ENCODE data around the gene LDLRAD1.
"Not testable (repeated sequence)": the region's sequence is repeated elsewhere in the genome, so short reads cannot be mapped to it uniquely, and the experiment has no call there.

LDLRAD1 gene

DNA sequence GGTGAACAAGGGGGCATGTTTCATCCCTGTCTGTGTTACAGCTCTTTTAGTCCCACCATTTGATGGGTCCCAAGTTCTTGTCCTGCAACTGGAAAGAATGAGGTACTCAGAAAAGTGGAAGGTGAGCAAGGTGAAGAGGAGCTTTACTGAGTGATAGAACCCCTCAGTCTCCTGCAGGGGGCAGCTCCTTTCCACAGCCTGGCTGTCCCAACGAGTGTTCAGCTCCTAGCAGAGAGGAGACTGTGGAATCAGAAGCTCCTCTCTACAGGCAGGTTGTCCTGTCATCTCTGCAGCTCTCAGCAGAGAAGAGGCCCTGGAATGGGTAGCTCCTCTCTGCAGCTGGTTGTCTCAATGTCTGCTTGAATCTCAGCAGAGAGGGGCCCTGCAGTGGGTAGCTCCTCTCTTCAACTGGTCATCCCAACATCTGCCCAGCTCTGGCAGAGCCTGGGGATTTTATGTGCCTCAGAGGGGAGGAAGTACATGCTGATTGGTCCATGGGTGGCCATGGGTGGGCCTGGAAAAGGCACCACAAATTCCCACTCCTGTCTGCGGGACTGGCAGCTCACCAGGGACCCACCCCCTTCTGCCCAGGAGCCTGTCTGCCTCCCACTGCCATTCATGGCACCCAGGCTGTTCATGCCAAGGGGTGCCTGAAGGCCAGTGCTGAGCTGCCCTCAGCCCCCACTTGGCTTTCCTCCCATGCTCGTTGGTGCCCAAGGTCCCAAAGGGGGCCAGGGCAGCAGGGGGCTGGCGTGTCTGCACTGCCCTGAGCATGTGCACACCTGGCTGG lies 25.7 kb downstream of the LDLRAD1 start:
- DNase-seq: no peak

DNA sequence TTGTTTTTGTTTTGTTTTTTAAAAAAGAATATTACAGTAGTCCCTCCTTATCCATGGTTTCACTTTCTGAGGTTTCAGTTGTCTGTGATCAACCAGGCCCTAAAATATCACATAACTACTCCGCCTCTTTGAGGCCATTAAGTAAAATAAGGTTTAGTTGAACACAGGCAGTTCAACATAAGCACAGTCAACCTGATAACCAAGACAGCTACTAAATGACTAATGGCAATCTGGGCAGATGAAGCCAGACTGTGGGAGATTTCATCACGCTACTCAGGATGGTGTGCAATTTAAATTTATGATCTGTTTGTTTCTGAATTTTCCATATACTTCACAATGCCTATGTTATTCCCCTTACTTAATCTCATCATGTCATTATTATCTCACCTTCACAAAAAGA lies 30.1 kb downstream of the LDLRAD1 start:
- DNase-seq: no peak

DNA sequence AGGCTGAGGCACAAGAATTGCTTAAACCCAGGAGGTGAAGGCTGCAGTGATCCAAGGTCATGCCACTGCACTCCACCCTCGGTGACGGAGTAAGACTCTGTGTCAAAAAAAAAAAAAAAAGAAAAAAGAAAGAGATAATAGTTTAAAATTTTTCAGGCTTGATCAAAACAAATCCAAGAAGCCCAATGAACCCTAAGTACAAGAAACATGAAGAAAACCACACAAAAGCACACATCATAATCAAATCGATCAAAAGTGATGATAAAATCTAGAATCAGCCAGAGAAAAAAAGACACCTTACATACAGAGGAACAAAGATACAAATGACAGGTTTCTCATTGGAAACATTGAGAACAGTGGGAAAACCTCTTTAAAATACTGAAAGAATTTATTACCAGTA lies 31.5 kb downstream of the LDLRAD1 start:
- no peak for DNase-seq

DNA sequence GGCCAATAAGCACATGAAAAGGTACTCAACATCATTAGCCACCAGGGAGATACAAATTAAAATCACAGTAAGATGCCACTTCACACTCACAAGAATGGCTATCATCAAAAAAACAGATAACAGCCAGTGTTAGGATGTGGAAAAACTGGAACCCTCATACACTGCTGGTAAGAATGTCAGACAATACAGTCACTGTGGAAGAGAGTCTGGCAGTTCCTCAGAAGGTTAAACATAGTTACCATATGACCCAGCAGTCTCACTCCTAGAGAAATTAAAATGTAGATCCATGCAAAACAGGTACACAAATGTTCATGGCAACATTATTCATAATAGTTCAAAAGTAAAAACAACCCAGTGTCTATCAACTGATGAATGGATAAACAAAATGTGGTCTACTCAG lies 33.3 kb downstream of the LDLRAD1 start:
- no peak for DNase-seq

GRCh38 chr1:53982763-53983104 lies 35.3 kb downstream of the LDLRAD1 start:
- DNase-seq: no peak

- no peak for DNase-seq
These were observed 35.8 kb downstream of the LDLRAD1 start for GRCh38 chr1:53982034-53982762.

- DNase-seq: no peak
These were observed 36.8 kb downstream of the LDLRAD1 start for GRCh38 chr1:53981220-53981619.

- DNase-seq: no peak
These were observed 38.1 kb downstream of the LDLRAD1 start for GRCh38 chr1:53979712-53980450.

DNA sequence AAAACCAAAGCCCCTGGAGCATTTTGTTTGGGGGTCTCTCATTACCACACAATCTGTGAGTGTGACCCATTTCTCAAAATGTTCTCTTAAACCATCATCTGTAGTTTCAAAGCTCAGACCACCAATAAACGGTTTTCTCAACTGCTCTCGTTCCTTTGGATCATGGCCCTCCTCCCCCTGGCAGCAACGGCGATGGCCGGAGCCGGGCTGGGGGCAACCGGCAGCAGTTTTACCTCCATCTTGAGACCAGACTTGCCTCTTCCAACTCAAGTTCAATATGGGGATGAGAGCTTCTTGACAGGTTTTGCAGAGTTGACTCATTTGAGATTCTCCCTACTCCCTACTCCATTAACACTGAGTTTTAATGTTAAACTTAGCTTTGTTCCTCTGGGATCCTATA lies 42.1 kb downstream of the LDLRAD1 start:
- no peak for DNase-seq

DNA sequence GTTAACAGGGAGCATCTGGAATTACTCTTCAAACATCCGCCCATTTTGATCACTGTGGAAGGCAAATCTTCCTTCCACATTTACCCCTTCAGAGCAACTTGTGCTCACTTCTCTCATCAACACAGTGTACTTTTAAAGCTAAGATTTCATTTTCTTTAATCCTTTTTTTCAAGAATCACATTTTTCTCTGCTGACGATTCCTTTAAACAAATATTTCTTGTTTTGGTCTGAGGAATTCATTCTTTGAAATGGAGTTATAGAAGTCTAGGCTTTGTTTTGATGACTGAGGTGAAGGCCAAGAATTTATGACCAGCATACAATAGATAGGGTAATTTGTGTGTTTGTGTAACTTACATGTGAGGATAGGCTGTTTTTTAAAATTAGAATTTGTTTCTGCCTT lies 46.3 kb downstream of the LDLRAD1 start:
- DNase-seq: no peak

DNA sequence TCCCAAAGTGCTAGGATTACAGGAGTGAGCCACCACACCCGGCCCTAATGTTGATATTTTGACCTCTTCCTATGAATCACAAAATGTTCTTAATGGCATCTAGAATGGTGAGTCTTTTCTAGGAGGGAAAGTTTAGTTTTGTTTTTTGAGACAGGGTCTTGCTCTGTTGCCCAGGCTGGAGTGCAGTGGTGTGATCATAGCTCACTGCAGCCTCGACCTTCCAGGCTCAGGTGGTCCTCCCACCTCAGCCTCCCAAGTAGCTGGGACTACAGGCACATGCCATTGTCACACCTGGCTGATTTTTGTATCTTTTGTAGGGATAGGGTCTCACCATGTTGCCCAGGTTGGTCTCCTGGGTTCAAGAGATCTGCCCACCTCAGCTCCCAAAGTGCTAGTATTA lies 48.7 kb downstream of the LDLRAD1 start:
- not testable (repeated sequence) for DNase-seq

GRCh38 chr1:53968125-53968513 lies 49.9 kb downstream of the LDLRAD1 start:
- no peak for DNase-seq

- no peak for DNase-seq
These were observed 50.4 kb downstream of the LDLRAD1 start for GRCh38 chr1:53967409-53968124.

- no peak for DNase-seq
These were observed 51.2 kb downstream of the LDLRAD1 start for GRCh38 chr1:53966794-53967193.

GRCh38 chr1:53964109-53964508 lies 53.9 kb downstream of the LDLRAD1 start:
- no peak for DNase-seq

- no peak for DNase-seq
These were observed 54.5 kb downstream of the LDLRAD1 start for GRCh38 chr1:53963460-53963859.

- no peak for DNase-seq
These were observed 55.6 kb downstream of the LDLRAD1 start for GRCh38 chr1:53962395-53962794.

GRCh38 chr1:53959664-53960250 lies 58.2 kb downstream of the LDLRAD1 start:
- no peak for DNase-seq
